GM10266 (cell line): ENCODE data around the gene NAP1L5.

Experiments
- DNase-seq: peaks from one replicate; pipeline ENCODE4 v3.0.0; 2012; ENCODE audit errors: extremely low spot score
- CTCF ChIP-seq: IDR thresholded peaks from 2 replicates; pipeline ENCODE4 v1.5.1; 2012; ENCODE audit warnings: mild to moderate bottlenecking, low read depth; ENCODE audit not compliant: control insufficient read depth, insufficient read depth; ENCODE audit errors: missing control alignments

The NAP1L5 gene

GRCh38 chr4:88706574-88706973, 8.9 kb upstream of the NAP1L5 start:
- TF ChIP-seq CTCF, result no peak
- no peak for DNase-seq

- no peak for DNase-seq
- no peak for TF ChIP-seq CTCF
Measured at GRCh38 chr4:88705805-88706492, 8.3 kb upstream of the NAP1L5 start.

- no peak for TF ChIP-seq CTCF
- no peak for DNase-seq
Measured at GRCh38 chr4:88705223-88705622, 7.6 kb upstream of the NAP1L5 start.

GRCh38 chr4:88702782-88703181, 5.2 kb upstream of the NAP1L5 start:
- no peak for TF ChIP-seq CTCF
- DNase-seq, result no peak

- no peak for DNase-seq
Measured at GRCh38 chr4:88698519-88698918, 890 bp upstream of the NAP1L5 start.

GRCh38 chr4:88697141-88697540, 488 bp downstream of the NAP1L5 start:
- no peak for DNase-seq
- no peak for TF ChIP-seq CTCF

More at GRCh38 chr4:88698519-88698918, 890 bp upstream of the NAP1L5 start:
- no peak for TF ChIP-seq CTCF

GRCh38 chr4:88696630-88697029, 999 bp downstream of the NAP1L5 start:
- TF ChIP-seq CTCF, result no peak
- DNase-seq, result no peak
